Karpas-422 (cell line): ENCODE data around the gene FXYD2. TPM values are rescaled to one million over a fixed set of nuclear protein-coding genes. Genes with fewer than 3 reads are reported as not detected.

Experiments used
- DNase-seq: peaks from one replicate; pipeline ENCODE4 v3.0.0-alpha.2; 2015
- H2AFZ ChIP-seq: fragments of 200-600 bp; sonication (generic); 2 replicates; pipeline ENCODE4 v1.6.1; 2014; ENCODE audit warnings: antibody characterized with exemption, low read length, mixed read lengths
- H3K27ac ChIP-seq: fragments of 200-600 bp; sonication (generic); 2 replicates; pipeline ENCODE4 v1.5.1; 2014; ENCODE audit warnings: mild to moderate bottlenecking, low read length, moderate library complexity
- H3K27me3 ChIP-seq: fragments of 200-600 bp; sonication (generic); 2 replicates; pipeline ENCODE4 v1.6.1; 2014; ENCODE audit warnings: low read length, mixed read lengths
- H3K36me3 ChIP-seq: fragments of 200-600 bp; sonication (generic); 2 replicates; pipeline ENCODE4 v1.6.1; 2014; ENCODE audit warnings: low read length, mixed read lengths; ENCODE audit not compliant: insufficient read depth
- H3K4me1 ChIP-seq: fragments of 200-600 bp; sonication (generic); 2 replicates; pipeline ENCODE4 v1.6.1; 2014; ENCODE audit warnings: mild to moderate bottlenecking, low read length, mixed read lengths
- H3K4me2 ChIP-seq: fragments of 200-600 bp; sonication (generic); 2 replicates; pipeline ENCODE4 v1.6.1; 2014; ENCODE audit warnings: low read length, low read depth, mild to moderate bottlenecking; ENCODE audit not compliant: poor library complexity, severe bottlenecking
- H3K4me3 ChIP-seq: fragments of 200-600 bp; sonication (generic); 2 replicates; pipeline ENCODE4 v1.5.1; 2014; ENCODE audit warnings: mild to moderate bottlenecking, antibody characterized with exemption, low read length, mixed read lengths
- H3K79me2 ChIP-seq: fragments of 200-600 bp; sonication (generic); 2 replicates; pipeline ENCODE4 v1.6.1; 2014; ENCODE audit warnings: mild to moderate bottlenecking, low read length, mixed read lengths
- H3K9ac ChIP-seq: fragments of 200-600 bp; sonication (generic); 2 replicates; pipeline ENCODE4 v1.6.0; 2014; ENCODE audit warnings: low read length
- H3K9me2 ChIP-seq: fragments of 200-600 bp; sonication (generic), shearing (Covaris generic); replicated peaks from 2 replicates; pipeline ENCODE4 v1.6.0; 2014; ENCODE audit warnings: mild to moderate bottlenecking, low read length, moderate library complexity; ENCODE audit not compliant: insufficient read depth
- H3K9me3 ChIP-seq: fragments of 300-700, 200-600 bp; sonication (generic); 2 replicates; pipeline ENCODE4 v1.6.1; 2014; ENCODE audit warnings: low read length, mixed read lengths
- H4K20me1 ChIP-seq: fragments of 200-600 bp; sonication (generic); 2 replicates; pipeline ENCODE4 v1.6.1; 2014; ENCODE audit warnings: mild to moderate bottlenecking, antibody characterized with exemption, low read length, low read depth; ENCODE audit not compliant: insufficient read depth
- total RNA-seq: library from RNA; depleted of rRNA; stranded (reverse); fragments of >200 nt; shearing (Covaris generic); gene quantifications from 2 replicates; pipeline ENCODE4 v1.2.3, GENCODE V29; 2014; ENCODE audit warnings: low replicate concordance

The FXYD2 gene
- total RNA-seq, 1 experiment from 2014 or later, result 3.1 TPM

GRCh38 chr11:117861151-117862018, 36.8 kb upstream of the FXYD2 start:
- Histone ChIP-seq H4K20me1 (no peaks in the 10 kb centered on the region), H3K27ac (no peak overlapping the region), H3K4me1 (peaks cover 7% of the 10 kb centered on the region), H3K4me2 (no peak overlapping the region), H3K27me3 (no peaks in the 10 kb centered on the region), H3K9me2 (no peaks in the 10 kb centered on the region), H3K9ac (no peak overlapping the region), H2AFZ (no peak overlapping the region), H3K4me3 (no peak overlapping the region), H3K79me2 (no peaks in the 10 kb centered on the region), H3K9me3 (no peaks in the 10 kb centered on the region), H3K36me3 (no peaks in the 10 kb centered on the region)
- no peak for DNase-seq

GRCh38 chr11:117860139-117860538, 35.6 kb upstream of the FXYD2 start:
- Histone ChIP-seq H3K4me1 (peaks cover 7% of the 10 kb centered on the region), H3K36me3 (no peaks in the 10 kb centered on the region), H3K9ac (no peak overlapping the region), H4K20me1 (no peaks in the 10 kb centered on the region), H3K27ac (no peak overlapping the region), H3K27me3 (no peaks in the 10 kb centered on the region), H3K79me2 (no peaks in the 10 kb centered on the region), H3K9me3 (no peaks in the 10 kb centered on the region), H2AFZ (no peak overlapping the region), H3K4me3 (no peak overlapping the region), H3K9me2 (no peaks in the 10 kb centered on the region), H3K4me2 (no peak overlapping the region)
- DNase-seq, result no peak

GRCh38 chr11:117859488-117860112, 35.1 kb upstream of the FXYD2 start:
- Histone ChIP-seq H3K9ac (no peak overlapping the region), H3K79me2 (no peaks in the 10 kb centered on the region), H3K9me2 (no peaks in the 10 kb centered on the region), H3K4me1 (peaks cover 7% of the 10 kb centered on the region), H3K4me2 (no peak overlapping the region), H3K4me3 (no peak overlapping the region), H3K36me3 (no peaks in the 10 kb centered on the region), H3K9me3 (no peaks in the 10 kb centered on the region), H4K20me1 (no peaks in the 10 kb centered on the region), H3K27me3 (no peaks in the 10 kb centered on the region), H3K27ac (no peak overlapping the region), H2AFZ (no peak overlapping the region)
- DNase-seq, result no peak

GRCh38 chr11:117859061-117859460, 34.5 kb upstream of the FXYD2 start:
- no peak for DNase-seq
- Histone ChIP-seq H3K27ac (no peak overlapping the region), H2AFZ (no peak overlapping the region), H3K79me2 (no peaks in the 10 kb centered on the region), H3K27me3 (no peaks in the 10 kb centered on the region), H3K9me2 (no peaks in the 10 kb centered on the region), H3K4me2 (no peak overlapping the region), H3K36me3 (no peaks in the 10 kb centered on the region), H3K4me3 (no peak overlapping the region), H3K4me1 (peaks cover 7% of the 10 kb centered on the region), H3K9me3 (no peaks in the 10 kb centered on the region), H4K20me1 (no peaks in the 10 kb centered on the region), H3K9ac (no peak overlapping the region)

DNA sequence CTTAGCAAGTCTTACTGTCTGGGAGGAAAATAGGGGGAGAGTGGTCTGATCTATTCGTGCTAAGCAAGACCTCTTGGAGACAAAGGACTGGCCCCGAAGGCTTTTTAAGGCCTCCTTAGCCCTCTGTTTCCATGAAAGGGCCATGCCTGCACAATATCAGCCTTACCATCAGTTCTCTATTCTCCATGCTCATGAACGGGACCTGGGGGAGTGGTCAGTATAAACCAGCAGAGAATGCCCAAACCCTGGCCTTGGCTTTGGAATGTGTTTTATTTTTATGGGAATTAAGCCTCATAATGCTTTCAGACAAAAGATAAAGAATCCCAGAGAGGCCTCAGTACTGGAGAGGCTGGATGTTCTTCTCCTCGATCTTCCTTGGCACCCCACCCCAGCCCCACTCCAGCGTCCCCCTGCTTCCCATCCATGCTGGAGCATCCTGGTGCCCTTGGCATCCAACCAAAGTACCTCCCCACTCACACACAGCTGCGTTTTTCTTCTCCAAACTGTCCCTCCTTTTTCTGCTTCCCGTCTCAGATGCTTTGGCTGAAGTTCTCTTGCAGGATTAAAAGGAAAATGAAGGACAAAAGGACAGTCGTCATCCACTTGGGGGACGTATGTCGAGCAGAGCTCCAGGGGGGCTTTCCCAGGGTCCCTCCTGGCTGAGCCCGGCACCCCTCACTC, 33.3 kb upstream of the FXYD2 start:
- DNase-seq, result no peak
- Histone ChIP-seq H2AFZ (no peak overlapping the region), H3K79me2 (no peaks in the 10 kb centered on the region)

GRCh38 chr11:117855912-117856651, 31.5 kb upstream of the FXYD2 start:
- Histone ChIP-seq H3K79me2 (no peaks in the 10 kb centered on the region), H3K9me3 (no peaks in the 10 kb centered on the region), H3K9ac (no peak overlapping the region)

More for the DNA sequence above, 33.3 kb upstream of the FXYD2 start:
- Histone ChIP-seq H3K9me3 (no peaks in the 10 kb centered on the region), H3K27ac (no peak overlapping the region), H3K9me2 (no peaks in the 10 kb centered on the region), H4K20me1 (no peaks in the 10 kb centered on the region), H3K36me3 (no peaks in the 10 kb centered on the region), H3K4me3 (no peak overlapping the region), H3K27me3 (no peaks in the 10 kb centered on the region), H3K4me1 (peaks cover 7% of the 10 kb centered on the region), H3K9ac (no peak overlapping the region), H3K4me2 (no peak overlapping the region)

DNA sequence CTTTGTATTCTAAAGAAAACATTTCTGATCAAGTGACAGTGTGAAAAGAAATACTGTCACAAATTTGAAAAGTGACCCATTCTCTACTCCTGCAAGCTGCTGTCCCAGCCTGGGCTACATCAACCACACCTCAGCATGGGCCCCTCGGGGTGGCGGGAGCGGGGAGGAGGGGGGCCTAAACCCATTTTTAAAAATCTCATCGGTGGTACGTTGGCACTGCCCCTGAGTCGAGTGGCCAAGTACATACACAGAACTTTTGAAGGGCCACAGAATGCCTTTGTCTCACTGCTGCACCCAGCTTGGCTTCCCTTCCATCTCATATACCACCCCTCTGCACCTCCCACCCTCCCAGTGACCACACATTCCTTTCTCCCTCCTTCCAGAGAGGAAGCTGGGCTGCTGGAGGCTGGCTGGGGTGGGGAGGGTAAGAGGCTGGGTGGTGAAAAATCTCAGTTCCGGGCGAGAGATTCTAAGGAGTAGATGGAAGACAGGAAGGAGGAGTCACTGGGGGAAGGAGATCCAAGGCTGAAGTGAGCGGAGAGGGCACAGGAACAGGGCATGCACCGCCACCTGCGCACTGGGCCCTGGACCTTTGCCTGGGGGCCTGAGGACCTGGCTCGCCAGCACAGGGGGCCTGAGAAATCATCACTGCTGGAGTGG, 30.8 kb upstream of the FXYD2 start:
- no peak overlapping the region for H3K4me3 ChIP-seq
- H3K9me3 ChIP-seq, result no peaks in the 10 kb centered on the region
- H3K79me2 ChIP-seq, result no peaks in the 10 kb centered on the region
- H3K27ac ChIP-seq, result no peak overlapping the region
- H3K36me3 ChIP-seq, result no peaks in the 10 kb centered on the region
- no peaks in the 10 kb centered on the region for H3K9me2 ChIP-seq
- no peak overlapping the region for H3K9ac ChIP-seq
- DNase-seq, result no peak
- no peaks in the 10 kb centered on the region for H3K4me1 ChIP-seq
- H3K27me3 ChIP-seq, result no peaks in the 10 kb centered on the region
- no peak overlapping the region for H2AFZ ChIP-seq
- H3K4me2 ChIP-seq, result no peak overlapping the region
- H4K20me1 ChIP-seq, result no peaks in the 10 kb centered on the region

More at GRCh38 chr11:117855912-117856651, 31.5 kb upstream of the FXYD2 start:
- Histone ChIP-seq H3K36me3 (no peaks in the 10 kb centered on the region), H3K4me2 (no peak overlapping the region), H3K27ac (no peak overlapping the region), H3K9me2 (no peaks in the 10 kb centered on the region), H3K27me3 (no peaks in the 10 kb centered on the region), H4K20me1 (no peaks in the 10 kb centered on the region), H3K4me3 (no peak overlapping the region), H3K4me1 (no peaks in the 10 kb centered on the region), H2AFZ (no peak overlapping the region)
- no peak for DNase-seq
